ENCODE measurements around the gene INPP5A. TPM values are rescaled to one million over a fixed set of nuclear protein-coding genes. Genes with fewer than 3 reads are reported as not detected.
"Not testable (repeated sequence)": the region's sequence is repeated elsewhere in the genome, so short reads cannot be mapped to it uniquely, and the experiment has no call there.

INPP5A gene
- total RNA-seq, 1 donor from 2014 or later: 105 TPM

DNA sequence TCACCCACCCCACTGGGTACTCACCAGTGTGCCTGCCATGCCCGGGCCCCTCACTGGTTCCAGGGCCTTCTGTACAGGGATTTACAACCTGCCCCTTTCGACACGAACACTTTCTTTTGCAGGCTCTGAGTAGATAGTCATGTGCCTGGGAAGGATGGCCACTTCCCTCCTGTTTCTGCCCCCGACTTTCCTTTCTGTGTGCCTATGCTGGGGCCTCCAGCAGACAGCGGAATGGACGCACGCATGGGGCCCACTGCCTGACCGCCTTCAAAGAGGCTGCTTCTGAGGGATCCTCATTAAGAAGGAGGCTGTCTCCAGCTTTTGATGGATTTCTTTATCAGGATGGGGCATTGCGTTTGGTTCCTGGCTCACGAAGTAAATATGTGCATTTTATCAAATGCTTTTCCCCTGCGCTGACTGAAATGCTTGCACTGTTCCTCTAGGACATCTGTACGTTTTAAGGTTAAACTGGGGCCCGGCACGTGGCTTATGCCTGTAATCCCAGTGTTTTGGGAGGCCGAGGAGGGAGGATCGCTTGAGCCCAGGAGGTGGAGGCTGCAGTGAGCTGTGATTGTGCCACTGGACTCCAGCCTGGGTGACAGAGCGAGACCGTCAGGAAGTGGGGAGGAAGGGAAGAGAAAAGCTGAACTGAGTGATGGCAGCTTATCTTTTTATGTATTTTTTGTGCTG is 277.7 kb downstream of the INPP5A start:
- no peak for DNase-seq
- Histone ChIP-seq H3K4me3 (no peak overlapping the region), H3K27me3 (ENCODE audit: low read depth) (peaks cover 92% of the 10 kb centered on the region), H3K27ac (replicated peaks) (no peak overlapping the region), H3K9me3 (replicated peaks) (peaks cover 11% of the 10 kb centered on the region), H3K4me1 (no peaks in the 10 kb centered on the region), H3K36me3 (no peaks in the 10 kb centered on the region)
- intact Hi-C loops (cut with micrococcal nuclease): no loop called here
- TF ChIP-seq, protein P1, sequence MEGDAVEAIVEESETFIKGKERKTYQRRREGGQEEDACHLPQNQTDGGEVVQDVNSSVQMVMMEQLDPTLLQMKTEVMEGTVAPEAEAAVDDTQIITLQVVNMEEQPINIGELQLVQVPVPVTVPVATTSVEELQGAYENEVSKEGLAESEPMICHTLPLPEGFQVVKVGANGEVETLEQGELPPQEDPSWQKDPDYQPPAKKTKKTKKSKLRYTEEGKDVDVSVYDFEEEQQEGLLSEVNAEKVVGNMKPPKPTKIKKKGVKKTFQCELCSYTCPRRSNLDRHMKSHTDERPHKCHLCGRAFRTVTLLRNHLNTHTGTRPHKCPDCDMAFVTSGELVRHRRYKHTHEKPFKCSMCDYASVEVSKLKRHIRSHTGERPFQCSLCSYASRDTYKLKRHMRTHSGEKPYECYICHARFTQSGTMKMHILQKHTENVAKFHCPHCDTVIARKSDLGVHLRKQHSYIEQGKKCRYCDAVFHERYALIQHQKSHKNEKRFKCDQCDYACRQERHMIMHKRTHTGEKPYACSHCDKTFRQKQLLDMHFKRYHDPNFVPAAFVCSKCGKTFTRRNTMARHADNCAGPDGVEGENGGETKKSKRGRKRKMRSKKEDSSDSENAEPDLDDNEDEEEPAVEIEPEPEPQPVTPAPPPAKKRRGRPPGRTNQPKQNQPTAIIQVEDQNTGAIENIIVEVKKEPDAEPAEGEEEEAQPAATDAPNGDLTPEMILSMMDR (IDR thresholded peaks at IDR 0.05; ENCODE audit: borderline replicate concordance): no peak

DNA sequence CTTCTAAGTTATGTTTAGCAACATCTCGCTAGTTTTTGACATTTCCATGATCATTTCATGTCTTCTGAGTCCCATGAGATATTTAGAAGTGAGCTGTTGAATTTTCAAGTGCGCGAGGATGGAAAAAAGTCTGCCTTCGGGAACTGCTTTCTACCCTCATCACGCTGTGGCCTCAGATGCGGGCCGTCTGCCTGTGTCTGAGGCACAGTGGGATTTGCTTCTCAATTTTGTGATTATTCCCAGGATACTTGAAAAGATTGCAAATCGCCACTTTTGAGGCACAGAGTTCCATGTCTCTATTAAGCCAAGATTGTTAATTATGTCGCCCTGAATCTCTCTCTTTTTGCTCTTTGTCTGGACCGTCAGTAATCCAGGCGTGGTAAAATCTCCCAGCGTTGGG is 279.1 kb downstream of the INPP5A start:
- Histone ChIP-seq H3K36me3 (no peaks in the 10 kb centered on the region), H3K4me3 (no peak overlapping the region), H3K9me3 (replicated peaks) (peaks cover 11% of the 10 kb centered on the region), H3K27ac (replicated peaks) (no peak overlapping the region), H3K4me1 (no peaks in the 10 kb centered on the region), H3K27me3 (ENCODE audit: low read depth) (peaks cover 78% of the 10 kb centered on the region)
- intact Hi-C loops (cut with micrococcal nuclease): no loop called here
- DNase-seq: no peak
- TF ChIP-seq, protein P1 (IDR thresholded peaks at IDR 0.05; ENCODE audit: borderline replicate concordance): no peak

DNA sequence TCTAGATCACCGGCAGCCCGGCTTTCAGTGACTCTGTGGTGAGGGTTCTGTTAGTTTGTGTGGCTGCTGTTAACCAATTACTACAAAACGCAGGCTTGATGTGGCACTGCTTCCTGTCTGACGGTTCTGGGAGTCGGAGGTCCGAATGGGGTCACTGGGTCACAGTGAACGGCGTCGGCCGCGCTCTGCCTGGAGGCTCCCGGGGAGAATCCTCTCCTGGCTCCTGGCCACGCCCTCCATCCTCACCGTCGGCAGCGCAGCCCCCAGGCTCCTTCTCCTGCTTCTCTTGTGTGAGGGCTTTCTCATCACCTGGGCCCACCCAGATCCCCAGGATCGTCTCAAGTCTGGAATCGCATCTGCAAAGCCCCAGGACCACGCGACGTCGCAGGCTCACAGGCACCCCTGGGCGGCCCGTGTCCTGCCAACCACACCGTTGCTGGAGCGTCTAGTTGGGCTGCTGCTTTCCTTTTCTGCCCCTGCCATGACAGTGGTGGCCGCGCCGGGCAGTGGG is 280.2 kb downstream of the INPP5A start:
- no peaks in the 10 kb centered on the region for H3K4me1 ChIP-seq
- H3K36me3 ChIP-seq: no peaks in the 10 kb centered on the region
- TF ChIP-seq, protein P1 (IDR thresholded peaks at IDR 0.05; ENCODE audit: borderline replicate concordance): no peak
- H3K4me3 ChIP-seq: no peak overlapping the region
- intact Hi-C loops (cut with micrococcal nuclease): no loop called here
- no peak overlapping the region for H3K27ac ChIP-seq (replicated peaks)
- peaks cover 11% of the 10 kb centered on the region for H3K9me3 ChIP-seq (replicated peaks)
- DNase-seq: no peak
- H3K27me3 ChIP-seq (ENCODE audit: low read depth): peaks cover 67% of the 10 kb centered on the region

DNA sequence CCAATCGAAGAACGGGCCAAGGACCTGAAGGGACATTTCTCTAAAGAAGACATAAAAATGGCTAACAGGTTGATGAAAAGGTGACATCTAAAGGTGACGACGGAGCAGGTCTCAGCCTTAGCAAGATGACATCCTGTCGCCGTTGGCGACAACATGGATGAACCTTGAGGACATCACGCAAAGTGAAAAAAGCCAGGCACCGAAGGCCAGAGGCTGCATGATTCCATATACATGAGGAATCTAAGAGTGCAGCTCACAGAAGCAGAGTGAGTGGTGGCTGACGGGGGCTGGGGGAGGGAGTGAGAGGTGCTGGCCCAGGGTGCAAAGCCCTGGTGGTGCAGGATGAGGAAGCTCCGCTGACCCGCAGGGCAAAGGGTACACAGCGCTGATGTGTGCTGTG is 282.5 kb downstream of the INPP5A start:
- Histone ChIP-seq H3K27ac (replicated peaks) (no peak overlapping the region), H3K9me3 (replicated peaks) (peaks cover 11% of the 10 kb centered on the region), H3K4me3 (no peak overlapping the region), H3K27me3 (ENCODE audit: low read depth) (peaks cover 48% of the 10 kb centered on the region), H3K36me3 (no peaks in the 10 kb centered on the region), H3K4me1 (no peaks in the 10 kb centered on the region)
- DNase-seq: no peak
- intact Hi-C loops (cut with micrococcal nuclease): no loop called here
- TF ChIP-seq, protein P1 (IDR thresholded peaks at IDR 0.05; ENCODE audit: borderline replicate concordance): no peak

DNA sequence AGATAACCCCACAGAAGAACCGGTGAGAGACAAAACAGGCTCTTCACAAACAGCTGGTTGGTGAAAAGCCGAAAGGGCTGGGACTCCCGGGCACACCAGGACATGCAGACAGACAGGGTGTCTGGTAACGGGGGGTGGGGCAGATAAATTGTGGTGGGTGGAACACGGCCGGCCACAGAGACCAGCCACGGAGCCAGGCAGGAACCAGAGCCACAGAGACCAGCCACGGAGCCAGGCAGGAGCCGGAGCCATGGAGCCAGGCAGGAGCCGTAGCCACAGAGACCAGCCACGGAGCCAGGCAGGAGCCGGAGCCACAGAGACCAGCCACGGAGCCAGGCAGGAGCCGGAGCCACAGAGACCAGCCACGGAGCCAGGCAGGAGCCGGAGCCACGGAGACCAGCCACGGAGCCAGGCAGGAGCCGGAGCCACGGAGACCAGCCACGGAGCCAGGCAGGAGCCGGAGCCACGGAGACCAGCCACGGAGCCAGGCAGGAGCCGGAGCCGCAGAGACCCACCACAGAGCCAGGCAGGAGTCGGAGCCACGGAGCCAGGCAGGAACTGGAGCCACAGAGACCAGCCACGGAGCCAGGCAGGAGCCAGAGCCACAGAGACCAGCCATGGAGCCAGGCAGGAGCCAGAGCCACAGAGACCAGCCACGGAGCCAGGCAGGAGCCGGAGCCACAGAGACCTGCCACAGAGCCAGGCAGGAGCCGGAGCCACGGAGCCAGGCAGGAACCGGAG is 288.4 kb downstream of the INPP5A start:
- peaks cover 31% of the 10 kb centered on the region for H3K27me3 ChIP-seq (ENCODE audit: low read depth)
- H3K4me1 ChIP-seq; H3K4me3 ChIP-seq; H3K9me3 ChIP-seq (replicated peaks); H3K27ac ChIP-seq (replicated peaks); intact Hi-C loops (cut with micrococcal nuclease); H3K36me3 ChIP-seq; DNase-seq: not testable (repeated sequence)

All from left ventricle myocardium inferior (tissue), 1 donor.